HL-60 (cell line): ENCODE measurements around the gene C19orf81.

Experiments used
- DNase-seq, 2 experiments: peaks; one replicate each; pipeline ENCODE4 v3.0.0-alpha.2; 2010 to 2020; ENCODE audit warnings: low read depth in 1 of 2, low spot score in 1 of 2
- H3K27ac ChIP-seq: fragments of 250-450 bp; sonication (Bioruptor Pico); replicated peaks from 2 replicates; pipeline ENCODE4 v1.5.1; 2020; ENCODE audit warnings: mild to moderate bottlenecking, moderate library complexity
- H3K27me3 ChIP-seq: fragments of 250-450 bp; sonication (Bioruptor Pico); 2 replicates; pipeline ENCODE4 v1.5.1; 2021; ENCODE audit warnings: mild to moderate bottlenecking, moderate library complexity; ENCODE audit not compliant: insufficient read depth, poor library complexity, severe bottlenecking
- H3K4me3 ChIP-seq: replicated peaks from 2 replicates; pipeline ENCODE4 v1.5.1; 2011; ENCODE audit warnings: mild to moderate bottlenecking, control low read depth, low read length; ENCODE audit not compliant: insufficient read depth
- CTCF ChIP-seq: IDR thresholded peaks from one replicate; pipeline ENCODE4 v1.5.1; 2011; ENCODE audit warnings: low read length, control low read depth, inconsistent platforms; ENCODE audit not compliant: insufficient read depth
- GABPA ChIP-seq: IDR thresholded peaks from 2 replicates; pipeline ENCODE4 v1.6.1; 2012; ENCODE audit warnings: low read depth
- POLR2AphosphoS5 ChIP-seq: IDR thresholded peaks from 2 replicates; pipeline ENCODE4 v1.6.1; 2012; ENCODE audit warnings: low read depth
- REST ChIP-seq: IDR thresholded peaks from 2 replicates; pipeline ENCODE4 v1.6.1; 2012; ENCODE audit warnings: low read depth; ENCODE audit not compliant: insufficient replicate concordance
- SPI1 ChIP-seq: IDR thresholded peaks from 2 replicates; pipeline ENCODE4 v1.6.1; 2012; ENCODE audit warnings: low read depth, mild to moderate bottlenecking, borderline replicate concordance

Gene C19orf81

DNA sequence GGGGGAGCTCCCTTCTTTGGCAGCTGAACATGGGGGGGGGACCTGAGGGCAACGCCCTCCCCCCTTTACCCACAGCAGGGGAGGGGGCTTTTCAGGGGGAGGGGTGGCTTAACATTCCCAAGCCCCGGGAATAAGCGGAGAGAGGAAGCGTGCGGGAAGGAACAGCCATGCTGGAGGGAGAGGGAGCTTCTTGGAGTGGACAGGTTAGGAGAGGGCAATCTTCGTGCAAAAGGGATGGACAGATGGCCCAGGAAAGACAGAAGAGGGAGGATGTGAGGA is 10.8 kb downstream of the C19orf81 start:
- H3K4me3 ChIP-seq: no peak overlapping the region
- DNase-seq: no peak
- TF ChIP-seq CTCF (no peak), POLR2AphosphoS5 (no peak), SPI1 (no peak), GABPA (no peak)
- H3K27me3 ChIP-seq: peaks cover 13% of the 10 kb centered on the region
- no peak overlapping the region for H3K27ac ChIP-seq

DNA sequence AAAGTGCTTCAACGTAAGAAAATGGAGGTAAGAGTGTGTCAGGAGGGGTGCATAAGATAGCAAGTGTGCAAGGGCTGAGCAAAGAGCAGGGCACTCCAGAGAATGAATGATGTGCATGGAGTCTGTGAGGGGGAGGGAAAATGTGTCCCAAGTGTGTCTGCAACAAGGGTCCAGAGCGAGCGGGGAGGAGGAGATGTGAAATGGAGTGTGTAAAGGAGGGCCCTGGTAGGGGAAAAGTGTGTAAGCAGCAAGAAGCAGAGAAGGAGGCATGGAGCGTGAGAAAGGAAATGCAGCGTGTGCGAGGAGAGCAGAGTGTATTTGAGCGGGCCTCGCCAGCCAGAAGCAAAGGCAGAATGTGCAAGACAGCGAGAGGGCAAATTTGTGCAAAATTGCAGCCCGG is 11.8 kb downstream of the C19orf81 start:
- peaks cover 14% of the 10 kb centered on the region for H3K27me3 ChIP-seq
- TF ChIP-seq GABPA (no peak), REST (no peak), POLR2AphosphoS5 (no peak), SPI1 (no peak), CTCF (no peak)

DNA sequence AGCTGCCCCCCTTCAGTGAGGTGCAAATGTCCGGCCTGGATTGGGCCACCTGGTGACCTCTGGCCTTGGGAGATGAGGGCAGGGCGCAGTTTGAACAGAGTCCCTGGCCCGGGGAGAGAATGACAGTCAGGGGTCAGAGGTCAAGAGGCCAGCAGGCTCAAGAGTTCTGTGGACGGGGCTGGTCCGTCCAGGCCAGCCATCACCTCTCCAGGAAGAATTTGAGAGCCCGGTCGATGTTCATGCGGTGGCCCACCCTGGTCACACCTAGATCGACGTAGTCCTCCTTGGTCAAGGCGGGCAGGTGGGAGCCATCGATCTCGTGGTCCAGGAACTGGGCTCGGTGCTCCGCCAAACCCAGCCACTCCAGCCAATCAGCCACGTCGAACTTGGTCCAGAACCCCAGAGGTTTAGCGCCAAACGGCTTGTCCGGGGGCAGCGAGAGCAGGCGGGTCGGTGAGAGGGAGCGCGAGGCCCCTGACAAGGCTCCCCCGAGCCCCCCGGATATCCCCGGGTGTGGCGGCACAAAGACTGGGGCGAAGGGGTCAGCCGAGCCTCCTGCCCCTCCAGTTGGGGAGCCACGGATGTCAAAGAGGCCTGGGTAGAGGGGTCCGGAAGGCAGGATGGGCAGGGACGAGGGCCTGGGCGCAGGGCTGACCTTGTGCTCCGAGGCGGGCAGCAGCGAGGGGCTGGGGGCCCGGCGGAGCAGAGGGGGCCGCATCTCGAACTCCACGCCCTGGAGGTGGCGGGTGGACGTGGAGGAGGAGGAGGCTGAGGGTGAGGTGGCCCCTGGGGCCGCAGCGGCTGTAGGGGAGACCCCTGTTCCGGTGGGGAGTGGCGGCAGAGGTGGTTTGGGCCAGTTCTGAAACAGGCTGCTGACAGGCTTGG is 12.8 kb downstream of the C19orf81 start:
- DNase-seq: no peak
- no peak overlapping the region for H3K4me3 ChIP-seq
- TF ChIP-seq POLR2AphosphoS5: no peak
- TF ChIP-seq GABPA: no peak
- TF ChIP-seq REST: no peak
- TF ChIP-seq SPI1: no peak
- no peak for TF ChIP-seq CTCF
- no peak overlapping the region for H3K27ac ChIP-seq
- H3K27me3 ChIP-seq: peaks cover 23% of the 10 kb centered on the region

More for the DNA sequence above, 11.8 kb downstream of the C19orf81 start:
- no peak overlapping the region for H3K4me3 ChIP-seq
- H3K27ac ChIP-seq: no peak overlapping the region
- no peak for DNase-seq
